Measurements from ENCODE around the gene NFIA. TPM values are rescaled to one million over a fixed set of nuclear protein-coding genes. Genes with fewer than 3 reads are reported as not detected.

The NFIA gene
- polyA plus RNA-seq, 1 donor, result 9.6 TPM

GRCh38 chr1:61115436-61115835 is 33.1 kb downstream of the NFIA start:
- H3K4me1 ChIP-seq (ENCODE audit: control insufficient read depth, insufficient read depth, low read length), result peaks cover 6% of the 10 kb centered on the region
- DNase-seq, result no peak
- H3K27ac ChIP-seq (ENCODE audit: low read length), result no peak overlapping the region
- no peaks in the 10 kb centered on the region for H3K36me3 ChIP-seq (ENCODE audit: control insufficient read depth, insufficient read depth, low read length)
- H3K4me3 ChIP-seq (ENCODE audit: low read length), result no peak overlapping the region
- H3K27me3 ChIP-seq (ENCODE audit: control insufficient read depth, insufficient read depth, low read length), result no peaks in the 10 kb centered on the region
- no peaks in the 10 kb centered on the region for H3K9me3 ChIP-seq (ENCODE audit: control insufficient read depth, low read depth, low read length)
- WGBS (ENCODE audit: insufficient coverage, low lambda C conversion rate), result no CpG with 5 or more reads among the region's 7 CpGs

GRCh38 chr1:61116421-61116820 is 34.1 kb downstream of the NFIA start:
- H3K27ac ChIP-seq (ENCODE audit: low read length), result no peak overlapping the region
- peaks cover 3% of the 10 kb centered on the region for H3K4me1 ChIP-seq (ENCODE audit: control insufficient read depth, insufficient read depth, low read length)
- 60% methylated on average over 1 of the region's 6 CpGs for WGBS (ENCODE audit: insufficient coverage, low lambda C conversion rate)
- H3K9me3 ChIP-seq (ENCODE audit: control insufficient read depth, low read depth, low read length), result no peaks in the 10 kb centered on the region
- DNase-seq, result no peak
- no peaks in the 10 kb centered on the region for H3K27me3 ChIP-seq (ENCODE audit: control insufficient read depth, insufficient read depth, low read length)
- no peak overlapping the region for H3K4me3 ChIP-seq (ENCODE audit: low read length)
- no peaks in the 10 kb centered on the region for H3K36me3 ChIP-seq (ENCODE audit: control insufficient read depth, insufficient read depth, low read length)

GRCh38 chr1:61117283-61117682 is 34.9 kb downstream of the NFIA start:
- no peaks in the 10 kb centered on the region for H3K27me3 ChIP-seq (ENCODE audit: control insufficient read depth, insufficient read depth, low read length)
- H3K27ac ChIP-seq (ENCODE audit: low read length), result no peak overlapping the region
- no peaks in the 10 kb centered on the region for H3K9me3 ChIP-seq (ENCODE audit: control insufficient read depth, low read depth, low read length)
- H3K36me3 ChIP-seq (ENCODE audit: control insufficient read depth, insufficient read depth, low read length), result no peaks in the 10 kb centered on the region
- peaks cover 3% of the 10 kb centered on the region for H3K4me1 ChIP-seq (ENCODE audit: control insufficient read depth, insufficient read depth, low read length)
- no peak overlapping the region for H3K4me3 ChIP-seq (ENCODE audit: low read length)
- DNase-seq, result no peak
- WGBS (ENCODE audit: insufficient coverage, low lambda C conversion rate), result 100% methylated on average over 2 of the region's 2 CpGs

GRCh38 chr1:61119085-61119484 is 36.7 kb downstream of the NFIA start:
- Histone ChIP-seq H3K27me3 (ENCODE audit: control insufficient read depth, insufficient read depth, low read length) (no peaks in the 10 kb centered on the region), H3K4me3 (ENCODE audit: low read length) (no peak overlapping the region), H3K36me3 (ENCODE audit: control insufficient read depth, insufficient read depth, low read length) (no peaks in the 10 kb centered on the region), H3K27ac (ENCODE audit: low read length) (no peak overlapping the region), H3K4me1 (ENCODE audit: control insufficient read depth, insufficient read depth, low read length) (peaks cover 3% of the 10 kb centered on the region), H3K9me3 (ENCODE audit: control insufficient read depth, low read depth, low read length) (no peaks in the 10 kb centered on the region)
- peak; percentile 27 to 71 for DNase-seq
- 10% methylated on average over 2 of the region's 3 CpGs for WGBS (ENCODE audit: insufficient coverage, low lambda C conversion rate)

GRCh38 chr1:61120246-61120840 is 38.0 kb downstream of the NFIA start:
- Histone ChIP-seq H3K27me3 (ENCODE audit: control insufficient read depth, insufficient read depth, low read length) (no peaks in the 10 kb centered on the region), H3K27ac (ENCODE audit: low read length) (no peak overlapping the region), H3K9me3 (ENCODE audit: control insufficient read depth, low read depth, low read length) (no peaks in the 10 kb centered on the region), H3K4me3 (ENCODE audit: low read length) (no peak overlapping the region), H3K4me1 (ENCODE audit: control insufficient read depth, insufficient read depth, low read length) (peaks cover 3% of the 10 kb centered on the region), H3K36me3 (ENCODE audit: control insufficient read depth, insufficient read depth, low read length) (no peaks in the 10 kb centered on the region)
- 55% methylated on average over 2 of the region's 5 CpGs for WGBS (ENCODE audit: insufficient coverage, low lambda C conversion rate)
- DNase-seq, result no peak

- DNase-seq, result peak; percentile 22 to 58
- Histone ChIP-seq H3K4me3 (ENCODE audit: low read length) (no peak overlapping the region), H3K27me3 (ENCODE audit: control insufficient read depth, insufficient read depth, low read length) (no peaks in the 10 kb centered on the region), H3K9me3 (ENCODE audit: control insufficient read depth, low read depth, low read length) (no peaks in the 10 kb centered on the region), H3K4me1 (ENCODE audit: control insufficient read depth, insufficient read depth, low read length) (peaks cover 3% of the 10 kb centered on the region), H3K27ac (ENCODE audit: low read length) (no peak overlapping the region), H3K36me3 (ENCODE audit: control insufficient read depth, insufficient read depth, low read length) (no peaks in the 10 kb centered on the region)
- WGBS (ENCODE audit: insufficient coverage, low lambda C conversion rate), result 57% methylated on average over 1 of the region's 2 CpGs
Measured at GRCh38 chr1:61120998-61121397, 38.6 kb downstream of the NFIA start.

GRCh38 chr1:61121631-61122030 is 39.3 kb downstream of the NFIA start:
- no peaks in the 10 kb centered on the region for H3K27me3 ChIP-seq (ENCODE audit: control insufficient read depth, insufficient read depth, low read length)
- H3K4me3 ChIP-seq (ENCODE audit: low read length), result no peak overlapping the region
- H3K27ac ChIP-seq (ENCODE audit: low read length), result no peak overlapping the region
- no peaks in the 10 kb centered on the region for H3K36me3 ChIP-seq (ENCODE audit: control insufficient read depth, insufficient read depth, low read length)
- no peak for DNase-seq
- H3K9me3 ChIP-seq (ENCODE audit: control insufficient read depth, low read depth, low read length), result no peaks in the 10 kb centered on the region
- peaks cover 3% of the 10 kb centered on the region for H3K4me1 ChIP-seq (ENCODE audit: control insufficient read depth, insufficient read depth, low read length)

- WGBS (ENCODE audit: insufficient coverage, low lambda C conversion rate), result no CpG with 5 or more reads among the region's 2 CpGs
- Histone ChIP-seq H3K4me1 (ENCODE audit: control insufficient read depth, insufficient read depth, low read length) (peaks cover 3% of the 10 kb centered on the region), H3K27me3 (ENCODE audit: control insufficient read depth, insufficient read depth, low read length) (no peaks in the 10 kb centered on the region), H3K9me3 (ENCODE audit: control insufficient read depth, low read depth, low read length) (no peaks in the 10 kb centered on the region), H3K27ac (ENCODE audit: low read length) (no peak overlapping the region), H3K4me3 (ENCODE audit: low read length) (no peak overlapping the region), H3K36me3 (ENCODE audit: control insufficient read depth, insufficient read depth, low read length) (no peaks in the 10 kb centered on the region)
- DNase-seq, result no peak
Measured at GRCh38 chr1:61122389-61122788, 40.0 kb downstream of the NFIA start.

GRCh38 chr1:61123326-61123725 is 41.0 kb downstream of the NFIA start:
- Histone ChIP-seq H3K4me1 (ENCODE audit: control insufficient read depth, insufficient read depth, low read length) (peaks cover 3% of the 10 kb centered on the region), H3K9me3 (ENCODE audit: control insufficient read depth, low read depth, low read length) (no peaks in the 10 kb centered on the region)

GRCh38 chr1:61124078-61124477 is 41.7 kb downstream of the NFIA start:
- no peaks in the 10 kb centered on the region for H3K9me3 ChIP-seq (ENCODE audit: control insufficient read depth, low read depth, low read length)
- 100% methylated on average over 1 of the region's 2 CpGs for WGBS (ENCODE audit: insufficient coverage, low lambda C conversion rate)
- DNase-seq, result no peak
- H3K27me3 ChIP-seq (ENCODE audit: control insufficient read depth, insufficient read depth, low read length), result no peaks in the 10 kb centered on the region
- H3K27ac ChIP-seq (ENCODE audit: low read length), result no peak overlapping the region
- peaks cover under 1% of the 10 kb centered on the region for H3K4me1 ChIP-seq (ENCODE audit: control insufficient read depth, insufficient read depth, low read length)
- H3K36me3 ChIP-seq (ENCODE audit: control insufficient read depth, insufficient read depth, low read length), result no peaks in the 10 kb centered on the region
- no peak overlapping the region for H3K4me3 ChIP-seq (ENCODE audit: low read length)

More at GRCh38 chr1:61123326-61123725, 41.0 kb downstream of the NFIA start:
- Histone ChIP-seq H3K27ac (ENCODE audit: low read length) (no peak overlapping the region), H3K36me3 (ENCODE audit: control insufficient read depth, insufficient read depth, low read length) (no peaks in the 10 kb centered on the region), H3K27me3 (ENCODE audit: control insufficient read depth, insufficient read depth, low read length) (no peaks in the 10 kb centered on the region), H3K4me3 (ENCODE audit: low read length) (no peak overlapping the region)
- WGBS (ENCODE audit: insufficient coverage, low lambda C conversion rate), result 88% methylated on average over 1 of the region's 2 CpGs
- no peak for DNase-seq

GRCh38 chr1:61124696-61125095 is 42.3 kb downstream of the NFIA start:
- 100% methylated on average over 2 of the region's 3 CpGs for WGBS (ENCODE audit: insufficient coverage, low lambda C conversion rate)
- H3K4me1 ChIP-seq (ENCODE audit: control insufficient read depth, insufficient read depth, low read length), result no peaks in the 10 kb centered on the region
- no peaks in the 10 kb centered on the region for H3K9me3 ChIP-seq (ENCODE audit: control insufficient read depth, low read depth, low read length)
- no peak overlapping the region for H3K4me3 ChIP-seq (ENCODE audit: low read length)
- no peaks in the 10 kb centered on the region for H3K27me3 ChIP-seq (ENCODE audit: control insufficient read depth, insufficient read depth, low read length)
- DNase-seq, result no peak
- H3K36me3 ChIP-seq (ENCODE audit: control insufficient read depth, insufficient read depth, low read length), result no peaks in the 10 kb centered on the region
- no peak overlapping the region for H3K27ac ChIP-seq (ENCODE audit: low read length)

Data from large intestine (tissue), 3 donors.